ENCODE data around the gene CD80. TPM values are rescaled to one million over a fixed set of nuclear protein-coding genes. Genes with fewer than 3 reads are reported as not detected.

Gene CD80
- total and polyA plus RNA-seq, 2 of the 8 experiments (the other 6 are each of a cell fraction or from before 2014, with no cell fraction given) = 0.11 TPM; not detected in 1

- no peak overlapping the region for H3K4me3 ChIP-seq (ENCODE audit: extremely low read depth in 1 of 4, insufficient read depth in 2 of 4, low read depth in 3 of 4, low read length in 4 of 4)
- H4K91ac ChIP-seq (replicated peaks; ENCODE audit: insufficient read length, low read length) = no peak overlapping the region
- H4K8ac ChIP-seq (ENCODE audit: extremely low read depth, insufficient read depth, low read length) = no peak overlapping the region
- H2BK120ac ChIP-seq (replicated peaks; ENCODE audit: low read depth, low read length) = no peak overlapping the region
- WGBS, 2 experiments (ENCODE audit: extremely low coverage in 1 of 2, insufficient coverage in 1 of 2, insufficient read length in 1 of 2, insufficient replicate concordance in 2 of 2, low coverage in 1 of 2, low lambda C conversion rate in 2 of 2, missing lambda C conversion rate in 1 of 2) = 90% methylated on average over 2 of the region's 2 CpGs; no CpG with 5 or more reads in 1 of the 2 experiments
- H2BK5ac ChIP-seq (ENCODE audit: low read depth, low read length) = no peak overlapping the region
- H2AK5ac ChIP-seq (ENCODE audit: low read depth, low read length) = no peak overlapping the region
- FAIRE-seq = no peak
- no peak overlapping the region for H2BK15ac ChIP-seq (ENCODE audit: low read length)
- no peak for TF ChIP-seq BCL11A (IDR thresholded peaks at IDR 0.05; ENCODE audit: low read depth in 2 of 2, low read length in 2 of 2)
- TF ChIP-seq SAP30 (IDR thresholded peaks at IDR 0.05; ENCODE audit: insufficient read depth, insufficient replicate concordance, low read length) = no peak
- TF ChIP-seq NANOG (IDR thresholded peaks at IDR 0.05; ENCODE audit: insufficient read depth, low read depth, low read length, poor library complexity, severe bottlenecking) = no peak
- no peak for TF ChIP-seq CHD2 (IDR thresholded peaks at IDR 0.05; ENCODE audit: low read length)
- no peak for TF ChIP-seq CREB1 (IDR thresholded peaks at IDR 0.05)
- TF ChIP-seq MAX (IDR thresholded peaks at IDR 0.05) = no peak
- no peak for TF ChIP-seq SUZ12 (IDR thresholded peaks at IDR 0.05; ENCODE audit: low read length)
- H3K56ac ChIP-seq (replicated peaks; ENCODE audit: insufficient read length, low read depth, low read length) = no peak overlapping the region
- H3K9ac ChIP-seq (replicated peaks in 1 of 4; ENCODE audit: extremely low read depth in 1 of 4, low read depth in 3 of 4, low read length in 3 of 4) = no peak overlapping the region
- DNase-seq (ENCODE audit: low read depth in 1 of 2, low spot score in 2 of 2) = no peak
- H2BK12ac ChIP-seq (ENCODE audit: low read depth, low read length) = no peak overlapping the region
- H3K79me2 ChIP-seq (ENCODE audit: control insufficient read depth in 1 of 2, insufficient read depth in 2 of 2, low read length in 2 of 2) = no peaks in the 10 kb centered on the region; a peak in 2 of 4 replicates
- no peak overlapping the region for H3K27ac ChIP-seq (ENCODE audit: low read depth, low read length)
- H3K18ac ChIP-seq (ENCODE audit: extremely low read depth, low read length) = no peak overlapping the region
- no peaks in the 10 kb centered on the region for H3K4me1 ChIP-seq (replicated peaks in 1 of 4; ENCODE audit: control insufficient read depth in 3 of 4, insufficient read depth in 4 of 4, low read length in 3 of 4)
- no peak overlapping the region for H2AFZ ChIP-seq (ENCODE audit: low read length)
- H4K5ac ChIP-seq (ENCODE audit: insufficient read length, low read depth, low read length) = no peak overlapping the region
- CTCF ChIA-PET (ENCODE audit: partially characterized antibody) = interaction anchor here (0.7 kb wide), 1 partner anchor 41 kb away, joined by 3 read pairs; no protein-coding TSS in a partner anchor
- H4K20me1 ChIP-seq (replicated peaks in 1 of 2; ENCODE audit: control insufficient read depth in 1 of 2, insufficient read depth in 2 of 2, low read length in 2 of 2) = peaks cover 0 to 3% of the 10 kb centered on the region in 2 experiments
- H3K4ac ChIP-seq (replicated peaks; ENCODE audit: insufficient read length, low read depth, low read length) = no peak overlapping the region
- POLR2A ChIA-PET (ENCODE audit: partially characterized antibody) = interaction anchor here (1.5 kb wide), 1 partner anchor 9 kb away, joined by 6 read pairs; the partner anchor contains the start of gene TIMMDC1
- H3K27me3 ChIP-seq (replicated peaks in 1 of 4; ENCODE audit: control insufficient read depth in 3 of 4, extremely low read depth in 1 of 4, insufficient read depth in 3 of 4, low read length in 3 of 4) = no peaks in the 10 kb centered on the region
- no peak overlapping the region for H2BK20ac ChIP-seq (ENCODE audit: low read length)
- H3K9me3 ChIP-seq (ENCODE audit: insufficient read depth in 2 of 2, low read depth in 1 of 2, low read length in 1 of 2) = no peaks in the 10 kb centered on the region
- no peaks in the 10 kb centered on the region; the same call in 1 of the 2 replicates for H3K79me1 ChIP-seq (ENCODE audit: low read depth, low read length)
- no peak overlapping the region for H3K4me2 ChIP-seq (ENCODE audit: insufficient read depth in 1 of 2, low read depth in 2 of 2, low read length in 2 of 2)
- no peaks in the 10 kb centered on the region for H3K23me2 ChIP-seq (ENCODE audit: low read depth, low read length)
- peaks cover 5 to 51% (median 28%) of the 10 kb centered on the region in 4 experiments; a peak in 7 of 8 replicates for H3K36me3 ChIP-seq (ENCODE audit: control insufficient read depth in 2 of 4, insufficient read depth in 4 of 4, low read length in 3 of 4)
- no peak overlapping the region for H3K23ac ChIP-seq (ENCODE audit: insufficient read length)
- no peak overlapping the region for H3K14ac ChIP-seq (ENCODE audit: insufficient read length)
Observed at GRCh38 chr3:119507404-119507803, 52.0 kb downstream of the CD80 start.
